ENCODE measurements around the gene ZNF410.

GRCh38 chr14:73873660-73874059 is 13.0 kb upstream of the ZNF410 start:
- TF ChIP-seq CTCF (IDR thresholded peaks at IDR 0.05): no peak
- no peak for TF ChIP-seq POLR2A (IDR thresholded peaks at IDR 0.05)
- no peak for TF ChIP-seq POLR2AphosphoS5 (IDR thresholded peaks at IDR 0.05)
